ENCODE data around the gene RNF157.
A peak's percentile ranks its signal among the peaks of the same experiment; 100 is the strongest.

DNA sequence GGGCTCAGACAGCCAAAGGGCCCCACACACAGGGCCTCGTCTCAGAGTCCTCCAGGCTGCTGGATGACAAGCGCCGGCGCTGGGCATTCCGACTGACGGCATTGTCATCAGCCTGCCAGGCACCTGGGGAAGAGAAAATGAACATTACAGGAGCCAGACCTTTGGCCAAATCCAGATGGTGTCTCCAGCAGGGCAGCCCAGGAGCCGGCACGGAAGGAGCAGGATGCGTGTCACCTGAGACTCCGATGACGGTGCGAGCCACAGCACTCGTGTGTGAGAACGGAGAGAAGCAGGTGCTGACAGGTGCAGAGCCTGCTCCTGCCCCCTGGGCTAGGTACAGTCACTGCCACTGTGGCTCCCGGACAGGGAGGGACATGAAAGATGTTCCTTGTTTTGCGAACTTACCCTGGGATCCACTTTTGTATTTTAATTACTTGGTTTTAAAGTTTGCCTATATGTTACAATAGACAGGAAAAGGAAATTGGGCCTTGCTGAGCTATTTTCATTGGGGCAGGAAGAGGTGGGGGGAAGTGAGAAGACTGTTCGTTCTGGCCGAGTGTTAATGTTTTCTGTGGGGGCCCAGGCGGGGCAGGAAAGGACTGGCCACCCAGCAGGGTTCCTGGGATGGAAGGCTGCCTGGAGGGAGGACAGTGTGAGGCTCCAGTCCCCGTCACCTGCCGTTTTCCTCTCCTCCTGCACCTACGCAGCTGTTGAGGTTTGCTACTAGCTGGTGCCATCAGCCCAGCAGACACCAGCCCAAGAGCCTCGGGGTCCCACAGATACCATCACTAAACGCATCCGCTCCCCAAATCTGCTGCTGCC lies 94.9 kb downstream of the RNF157 start:
- TF ChIP-seq POLR2A (IDR thresholded peaks at IDR 0.05): no peak
- TF ChIP-seq, protein P1, sequence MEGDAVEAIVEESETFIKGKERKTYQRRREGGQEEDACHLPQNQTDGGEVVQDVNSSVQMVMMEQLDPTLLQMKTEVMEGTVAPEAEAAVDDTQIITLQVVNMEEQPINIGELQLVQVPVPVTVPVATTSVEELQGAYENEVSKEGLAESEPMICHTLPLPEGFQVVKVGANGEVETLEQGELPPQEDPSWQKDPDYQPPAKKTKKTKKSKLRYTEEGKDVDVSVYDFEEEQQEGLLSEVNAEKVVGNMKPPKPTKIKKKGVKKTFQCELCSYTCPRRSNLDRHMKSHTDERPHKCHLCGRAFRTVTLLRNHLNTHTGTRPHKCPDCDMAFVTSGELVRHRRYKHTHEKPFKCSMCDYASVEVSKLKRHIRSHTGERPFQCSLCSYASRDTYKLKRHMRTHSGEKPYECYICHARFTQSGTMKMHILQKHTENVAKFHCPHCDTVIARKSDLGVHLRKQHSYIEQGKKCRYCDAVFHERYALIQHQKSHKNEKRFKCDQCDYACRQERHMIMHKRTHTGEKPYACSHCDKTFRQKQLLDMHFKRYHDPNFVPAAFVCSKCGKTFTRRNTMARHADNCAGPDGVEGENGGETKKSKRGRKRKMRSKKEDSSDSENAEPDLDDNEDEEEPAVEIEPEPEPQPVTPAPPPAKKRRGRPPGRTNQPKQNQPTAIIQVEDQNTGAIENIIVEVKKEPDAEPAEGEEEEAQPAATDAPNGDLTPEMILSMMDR (IDR thresholded peaks at IDR 0.05): no peak
- TF ChIP-seq POLR2AphosphoS5 (IDR thresholded peaks at IDR 0.05; ENCODE audit: insufficient read depth in 1 of 2, low read depth in 1 of 2): peak in 1 of 2 donors; percentile 58
